MM.1S (cell line): ENCODE results near the gene ZNRF3.

Experiments used
- EZH2 ChIP-seq: fragments of 300-600 bp; sonication (generic); optimal IDR thresholded peaks from 2 replicates; pipeline ENCODE3; 2017; ENCODE audit warnings: low read depth, mild to moderate bottlenecking, antibody characterized with exemption, low read length, mixed read lengths
- EZH2phosphoT487 ChIP-seq: fragments of 300-600 bp; sonication (generic); IDR thresholded peaks from 2 replicates; pipeline ENCODE4 v1.6.1; 2018; ENCODE audit warnings: antibody characterized with exemption, low read length
- TF ChIP-seq, protein P1 (sequence below): fragments of 300-600 bp; sonication (generic); IDR thresholded peaks from 2 replicates; pipeline ENCODE4 v1.5.1; 2016; ENCODE audit warnings: antibody characterized with exemption, low read length, mixed read lengths

GRCh38 chr22:28981818-28982499 lies 98.6 kb downstream of the ZNRF3 start:
- TF ChIP-seq EZH2 (no peak), EZH2phosphoT487 (no peak)
- TF ChIP-seq, protein P1, sequence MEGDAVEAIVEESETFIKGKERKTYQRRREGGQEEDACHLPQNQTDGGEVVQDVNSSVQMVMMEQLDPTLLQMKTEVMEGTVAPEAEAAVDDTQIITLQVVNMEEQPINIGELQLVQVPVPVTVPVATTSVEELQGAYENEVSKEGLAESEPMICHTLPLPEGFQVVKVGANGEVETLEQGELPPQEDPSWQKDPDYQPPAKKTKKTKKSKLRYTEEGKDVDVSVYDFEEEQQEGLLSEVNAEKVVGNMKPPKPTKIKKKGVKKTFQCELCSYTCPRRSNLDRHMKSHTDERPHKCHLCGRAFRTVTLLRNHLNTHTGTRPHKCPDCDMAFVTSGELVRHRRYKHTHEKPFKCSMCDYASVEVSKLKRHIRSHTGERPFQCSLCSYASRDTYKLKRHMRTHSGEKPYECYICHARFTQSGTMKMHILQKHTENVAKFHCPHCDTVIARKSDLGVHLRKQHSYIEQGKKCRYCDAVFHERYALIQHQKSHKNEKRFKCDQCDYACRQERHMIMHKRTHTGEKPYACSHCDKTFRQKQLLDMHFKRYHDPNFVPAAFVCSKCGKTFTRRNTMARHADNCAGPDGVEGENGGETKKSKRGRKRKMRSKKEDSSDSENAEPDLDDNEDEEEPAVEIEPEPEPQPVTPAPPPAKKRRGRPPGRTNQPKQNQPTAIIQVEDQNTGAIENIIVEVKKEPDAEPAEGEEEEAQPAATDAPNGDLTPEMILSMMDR: no peak
